GM21447 (cell line): ENCODE data around the gene ELN.
A peak's percentile ranks its signal among the peaks of the same experiment; 100 is the strongest.
"Not testable (repeated sequence)": the region's sequence is repeated elsewhere in the genome, so short reads cannot be mapped to it uniquely, and the experiment has no call there.

Experiments used
- ATAC-seq: cut with Tn5 transposase; IDR thresholded peaks from one replicate; pipeline ENCODE4 v1.9.1; 2021; ENCODE audit not compliant: unreplicated experiment

The ELN gene

DNA sequence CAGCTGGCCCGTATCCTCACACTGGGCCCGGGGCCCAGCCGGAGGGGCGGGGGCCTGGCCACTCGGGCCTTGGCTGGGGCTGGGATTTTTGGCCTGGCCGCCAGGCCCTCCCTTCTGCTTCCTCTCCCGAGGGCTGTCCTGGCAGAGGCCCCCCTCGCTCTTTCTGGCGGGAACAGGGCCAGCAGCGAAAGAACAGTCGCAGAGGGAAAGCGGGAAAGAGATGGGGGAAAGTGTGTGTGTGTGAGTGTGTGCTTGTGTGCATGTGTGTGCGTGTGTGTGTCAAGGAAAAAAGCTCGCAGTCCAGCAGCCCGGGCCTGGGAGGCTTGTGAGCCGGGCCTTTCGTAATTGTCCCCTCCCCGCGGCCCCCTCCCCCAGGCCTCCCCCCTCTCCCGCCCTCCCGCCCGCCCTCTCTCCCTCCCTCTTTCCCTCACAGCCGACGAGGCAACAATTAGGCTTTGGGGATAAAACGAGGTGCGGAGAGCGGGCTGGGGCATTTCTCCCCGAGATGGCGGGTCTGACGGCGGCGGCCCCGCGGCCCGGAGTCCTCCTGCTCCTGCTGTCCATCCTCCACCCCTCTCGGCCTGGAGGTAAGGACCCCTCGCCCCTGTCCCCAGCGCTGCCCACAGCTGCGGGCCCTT lies at the start of gene ELN:
TSS of gene ELN (plus strand) at position 491 of the 638 bp plus-strand sequence. CDS start at position 506, 15 bp downstream.
- no peak for ATAC-seq

DNA sequence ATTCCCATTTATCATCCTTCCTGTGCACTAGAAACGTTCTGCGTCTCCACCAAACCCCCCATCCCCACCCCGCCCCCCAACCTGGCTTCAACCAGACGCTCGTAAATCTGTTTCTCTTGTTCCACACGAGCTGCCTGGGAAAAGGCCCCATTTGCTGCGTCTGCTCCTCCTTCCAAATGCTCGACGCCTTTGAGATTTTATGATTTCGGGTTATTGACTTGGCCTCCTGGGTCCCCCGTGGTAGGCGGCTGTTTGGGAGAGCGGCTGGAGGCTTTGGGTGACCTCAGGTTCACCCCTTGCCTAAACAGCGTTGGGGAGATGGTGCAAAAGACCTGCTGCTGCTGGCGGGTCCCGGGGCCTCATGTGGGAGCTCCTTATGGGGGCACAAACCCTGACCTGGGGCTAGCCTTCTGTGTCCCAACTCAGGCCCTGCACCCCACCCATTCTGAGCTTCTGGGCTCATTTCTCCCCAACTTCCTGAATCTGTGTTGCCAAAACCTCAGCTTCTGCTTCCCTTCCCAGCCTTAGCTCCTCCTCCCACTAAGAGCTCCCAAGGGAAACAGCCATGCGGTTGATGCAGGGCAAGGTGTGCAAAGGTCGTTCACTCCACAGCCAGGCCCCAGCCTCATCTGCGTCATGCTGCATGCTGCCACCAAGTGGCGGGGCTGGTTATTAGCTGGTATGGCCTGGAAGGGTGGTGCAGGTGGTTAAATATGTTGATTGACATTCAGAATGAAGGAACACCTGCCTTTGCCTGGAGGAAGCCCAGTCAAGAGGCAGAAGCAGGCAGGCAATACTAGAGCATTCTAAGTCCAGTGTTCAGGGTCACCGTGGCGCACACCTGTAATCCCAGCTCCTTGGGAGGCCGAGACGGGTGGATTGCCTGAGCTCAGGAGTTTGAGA lies 49.1 kb upstream of the ELN start:
- peak; percentile 67 for ATAC-seq

DNA sequence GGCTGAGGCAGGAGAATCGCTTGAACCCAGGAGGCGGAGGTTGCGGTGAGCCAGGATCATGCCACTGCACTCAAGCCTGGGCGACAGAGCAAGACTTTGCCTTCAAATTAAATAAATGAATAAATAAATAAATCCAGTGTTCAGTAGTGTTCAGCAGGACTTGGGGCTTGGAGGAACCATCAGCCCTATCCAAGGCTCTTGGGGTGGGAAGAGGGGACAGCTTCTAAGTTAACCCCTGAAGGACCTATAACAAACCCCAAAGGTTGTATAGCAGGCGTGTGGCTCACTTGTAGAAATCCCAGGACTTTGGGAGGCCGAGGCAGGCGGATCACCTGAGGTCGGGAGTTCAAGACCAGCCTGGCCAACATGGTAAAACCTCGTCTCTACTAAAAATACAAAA lies 48.3 kb upstream of the ELN start:
- not testable (repeated sequence) for ATAC-seq

DNA sequence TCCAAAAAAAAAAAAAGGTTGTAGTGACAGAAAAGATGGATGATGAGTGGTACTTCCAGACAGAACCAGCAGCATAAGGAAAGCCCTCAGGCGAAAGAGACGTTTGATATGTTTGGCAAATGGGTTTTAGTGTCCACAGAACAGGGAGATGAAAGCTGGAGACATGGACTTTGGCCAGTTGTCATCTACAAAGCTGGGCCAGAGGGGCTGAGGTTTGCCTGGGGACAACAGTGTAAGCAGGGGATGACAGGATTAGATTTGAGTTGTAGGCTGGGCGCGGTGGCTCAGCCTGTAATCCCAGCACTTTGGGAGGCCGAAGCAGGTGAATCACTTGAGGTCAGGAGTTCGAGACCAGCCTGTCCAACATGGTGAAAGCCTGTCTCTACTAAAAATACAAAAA lies 47.8 kb upstream of the ELN start:
- no peak for ATAC-seq

DNA sequence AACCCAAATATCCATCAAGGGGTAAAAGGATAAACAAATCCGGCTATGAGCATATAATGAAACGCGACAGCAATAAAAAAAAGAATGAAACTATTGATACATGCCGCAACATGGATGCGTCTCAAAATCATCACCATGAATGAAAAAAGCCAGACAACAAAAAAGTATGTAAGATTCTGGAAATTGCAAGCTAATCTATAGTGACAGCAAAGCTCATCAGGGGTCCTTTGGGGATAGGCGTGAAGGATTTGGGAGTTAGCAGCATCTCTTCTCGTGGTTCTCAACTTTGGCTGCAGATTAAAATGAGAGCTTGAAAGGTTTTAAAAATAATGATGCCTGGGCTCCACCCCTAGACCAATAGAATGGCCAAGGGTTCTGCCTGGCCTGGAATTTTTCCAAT lies 46.0 kb upstream of the ELN start:
- ATAC-seq = no peak

DNA sequence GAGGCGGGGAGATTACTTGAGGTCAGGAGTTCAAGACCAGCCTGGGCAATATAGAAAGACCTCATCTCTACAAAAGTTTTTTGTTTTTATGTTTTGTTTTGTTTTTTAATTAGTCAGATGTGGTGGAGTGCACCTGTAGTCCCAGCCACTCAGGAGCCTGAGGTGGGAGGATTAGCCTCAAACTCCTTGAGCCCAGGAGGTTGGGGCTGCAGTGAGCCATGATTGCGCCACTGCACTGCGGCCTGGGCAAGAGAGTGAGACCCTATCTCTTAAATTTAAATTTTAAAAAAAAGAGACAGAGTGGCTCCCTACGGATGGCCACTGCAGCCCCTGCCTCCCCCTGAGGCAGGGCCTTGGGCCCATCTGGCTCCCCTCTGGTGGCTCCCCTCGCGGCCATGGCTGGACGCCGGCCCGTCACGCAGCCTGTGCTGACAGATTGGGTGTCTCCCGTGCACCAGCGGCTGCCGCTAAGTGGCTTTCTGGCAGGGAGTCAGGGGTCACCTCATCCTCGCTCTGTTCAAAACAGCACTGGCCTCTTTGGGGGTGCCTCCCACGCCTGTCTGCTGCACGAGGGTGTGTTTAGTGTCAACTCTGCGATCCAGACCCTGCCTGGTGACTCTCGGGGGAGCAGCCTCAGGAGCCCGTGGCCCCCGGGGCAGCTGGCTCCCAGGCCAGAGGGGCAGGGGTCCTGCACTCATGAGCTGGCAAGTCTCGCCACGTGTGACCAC lies 44.4 kb upstream of the ELN start:
- ATAC-seq = no peak

DNA sequence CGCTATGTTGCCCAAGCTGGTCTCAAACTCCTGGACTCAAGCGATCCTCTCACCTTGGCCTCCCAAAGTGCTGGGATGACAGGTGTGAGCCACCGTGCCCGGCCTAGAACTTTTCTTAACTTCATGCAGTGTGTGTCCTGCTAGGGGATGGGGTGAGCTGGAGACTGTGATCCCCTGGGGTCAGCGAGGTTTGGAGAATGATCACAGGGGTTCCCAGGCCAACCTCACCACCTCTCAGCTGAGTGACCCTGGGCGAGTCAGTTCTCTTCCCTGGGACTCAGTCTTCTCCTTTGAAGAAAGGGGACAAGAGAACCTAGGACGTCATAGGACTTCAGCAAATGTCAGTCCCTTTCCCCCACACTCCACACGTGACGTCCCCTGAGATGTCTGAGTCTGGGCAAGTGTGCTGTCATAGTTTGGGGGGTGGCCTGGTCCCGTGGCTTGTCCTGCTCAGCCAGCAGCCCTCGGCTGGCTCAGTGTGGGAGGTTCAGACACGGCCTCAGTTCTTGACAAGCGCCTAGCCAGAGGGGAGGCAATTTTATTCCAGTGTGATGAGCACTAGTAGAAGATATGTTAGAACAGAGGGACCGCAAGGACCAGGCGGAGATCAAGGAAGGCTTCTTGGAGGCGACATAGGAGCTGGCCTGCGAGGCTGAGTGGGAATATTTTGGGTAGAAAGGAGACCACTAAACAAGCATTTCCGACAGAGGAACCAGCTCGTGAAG lies 43.3 kb upstream of the ELN start:
- no peak for ATAC-seq

DNA sequence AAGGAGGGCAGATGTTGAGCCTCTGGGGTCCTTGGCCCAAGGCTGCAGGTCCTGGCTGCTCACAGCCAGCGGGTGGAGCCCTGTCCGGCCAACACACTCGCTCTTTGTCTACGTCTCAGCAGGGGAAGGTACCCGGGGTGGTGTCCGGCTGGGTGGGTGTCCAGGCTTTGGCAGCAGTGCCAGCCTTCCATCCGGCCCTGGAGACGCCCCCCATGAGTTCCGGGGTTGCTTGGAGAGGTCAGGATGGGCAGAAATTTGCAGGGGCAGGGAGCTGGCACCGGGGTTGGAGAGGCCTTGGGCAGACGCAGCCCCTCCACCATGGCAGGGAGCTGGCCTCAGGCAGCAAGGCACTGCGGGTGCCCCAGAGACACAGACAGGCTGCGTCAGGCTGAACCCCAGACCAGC lies 42.2 kb upstream of the ELN start:
- no peak for ATAC-seq

DNA sequence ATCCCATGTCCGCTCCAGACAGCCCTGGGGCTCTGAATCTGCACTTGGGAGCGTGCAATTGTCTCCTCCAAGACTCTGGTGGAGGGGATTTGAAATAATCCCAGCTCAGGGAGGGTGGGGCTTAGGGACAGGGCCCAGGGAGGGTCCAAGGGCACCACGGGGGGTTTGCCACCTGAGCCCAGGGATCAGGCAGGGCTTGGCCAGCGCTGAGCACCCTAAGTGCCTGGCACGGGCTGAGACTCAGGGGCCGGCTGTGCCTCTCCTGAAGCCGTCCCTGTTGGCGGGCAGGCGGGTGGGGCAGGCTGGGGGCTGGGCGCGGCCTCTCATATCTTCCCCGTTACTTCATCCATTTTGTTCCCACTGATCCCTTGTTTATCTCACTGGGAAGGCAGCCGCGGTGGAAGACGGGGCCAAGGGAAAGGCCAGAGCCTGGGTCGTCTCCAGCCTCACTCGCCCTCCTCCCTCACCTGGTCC lies 41.8 kb upstream of the ELN start:
- no peak for ATAC-seq

DNA sequence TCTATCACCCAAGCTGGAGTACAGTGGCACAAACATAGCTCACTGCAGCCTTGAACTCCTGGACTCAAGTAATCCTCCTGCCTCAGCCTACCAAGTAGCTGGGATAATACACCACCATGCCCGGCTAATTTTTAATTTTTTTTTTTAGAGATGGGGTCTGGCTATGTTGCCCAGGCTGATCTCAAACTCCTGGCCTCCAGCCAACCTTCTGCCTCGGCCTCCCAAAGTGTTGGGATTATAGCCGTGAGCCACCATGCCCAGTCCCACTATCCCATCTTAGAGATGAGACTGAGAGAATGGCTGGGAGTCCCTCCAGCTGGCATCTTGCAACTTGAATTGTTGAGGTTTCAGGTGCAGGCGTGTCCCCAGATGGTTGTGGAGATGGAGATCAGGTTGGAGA lies 40.7 kb upstream of the ELN start:
- ATAC-seq = no peak

DNA sequence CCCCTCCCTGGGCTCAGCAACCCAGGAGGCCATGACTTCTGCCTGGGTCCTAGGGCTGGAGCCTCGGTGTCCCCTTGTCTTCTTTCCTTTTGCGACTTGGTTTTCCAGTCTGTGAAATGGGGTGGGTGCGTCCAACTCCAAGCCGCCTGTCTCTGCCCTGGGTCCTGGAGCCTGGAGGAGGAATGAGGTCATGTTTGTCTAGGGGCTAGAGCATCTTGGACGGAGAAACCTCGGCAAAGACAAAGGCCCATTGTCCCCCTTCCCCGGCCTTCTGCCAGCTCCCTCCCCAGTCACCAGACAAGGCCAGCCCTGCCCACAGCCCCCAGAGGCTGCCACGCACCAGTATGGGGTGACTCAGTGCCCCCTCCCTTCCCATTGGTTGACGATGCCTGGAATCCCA lies 39.8 kb upstream of the ELN start:
- no peak for ATAC-seq

DNA sequence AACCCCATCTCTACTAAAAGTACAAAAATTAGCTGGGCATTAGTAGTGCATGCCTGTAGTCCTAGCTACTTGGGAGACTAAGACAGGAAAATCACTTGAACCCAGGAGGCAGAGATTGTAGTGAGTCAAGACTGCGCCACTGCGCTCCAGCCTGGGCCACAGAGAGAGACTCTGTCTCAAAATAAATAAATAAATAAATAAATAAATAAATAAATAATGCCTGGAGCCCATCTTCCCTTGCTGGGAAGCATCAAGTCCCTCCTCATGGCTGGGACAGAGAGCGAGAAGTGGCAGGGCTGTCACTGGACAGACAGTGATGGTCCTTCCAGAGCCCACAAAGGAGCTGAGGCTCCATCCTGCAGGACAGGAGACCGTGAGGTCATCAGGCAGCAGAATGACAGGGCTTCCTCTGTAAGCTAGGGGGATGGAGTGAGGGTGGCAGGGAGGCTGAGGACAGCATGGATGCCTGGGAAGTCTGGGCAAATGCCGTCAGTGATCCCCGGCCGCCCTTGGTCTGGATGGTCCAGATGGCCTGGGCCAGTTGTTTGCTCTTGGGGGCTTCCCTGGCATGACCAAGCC lies 36.4 kb upstream of the ELN start:
- no peak for ATAC-seq

DNA sequence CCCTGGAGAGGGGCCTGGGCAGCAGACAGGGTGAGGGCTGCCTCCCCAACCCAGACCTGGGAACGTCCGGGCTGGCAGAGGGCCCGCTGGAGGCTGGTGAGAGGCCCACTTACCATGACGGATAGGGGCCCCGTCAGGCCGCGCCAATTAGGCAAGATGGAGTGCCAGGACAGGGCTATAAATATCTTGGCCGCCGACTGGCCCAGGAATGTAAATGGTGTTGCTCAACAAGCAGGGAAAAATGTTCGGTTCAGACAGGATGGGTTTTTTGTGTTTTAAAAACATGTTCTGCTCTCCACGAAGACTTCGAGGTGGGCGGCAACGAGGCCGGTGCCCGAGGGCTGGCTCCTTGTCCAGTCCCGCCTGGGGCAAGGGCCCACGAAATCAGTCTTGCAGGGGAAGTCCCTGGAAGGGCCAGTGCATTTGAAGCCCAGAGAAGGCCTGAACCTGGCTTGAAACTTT lies 35.8 kb upstream of the ELN start:
- ATAC-seq = no peak

DNA sequence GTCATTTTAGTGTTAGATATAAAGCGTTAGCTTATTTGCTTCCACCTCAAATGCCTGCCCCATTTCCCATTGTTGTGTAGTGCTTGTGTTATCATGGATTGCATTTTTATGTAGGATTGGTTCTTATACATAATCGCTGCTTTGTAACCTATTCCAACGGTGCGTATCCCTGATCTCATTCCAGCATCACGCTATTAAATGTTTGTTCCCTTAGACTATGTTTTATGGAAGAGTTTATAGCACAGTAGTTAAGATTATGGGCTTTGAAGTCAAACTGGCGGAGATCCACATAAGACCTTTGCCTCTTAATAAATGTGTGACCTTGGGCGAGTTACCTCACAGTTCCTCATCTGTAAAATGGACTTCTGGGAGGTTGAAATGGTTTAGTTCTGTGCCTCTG lies 34.0 kb upstream of the ELN start:
- ATAC-seq = no peak

DNA sequence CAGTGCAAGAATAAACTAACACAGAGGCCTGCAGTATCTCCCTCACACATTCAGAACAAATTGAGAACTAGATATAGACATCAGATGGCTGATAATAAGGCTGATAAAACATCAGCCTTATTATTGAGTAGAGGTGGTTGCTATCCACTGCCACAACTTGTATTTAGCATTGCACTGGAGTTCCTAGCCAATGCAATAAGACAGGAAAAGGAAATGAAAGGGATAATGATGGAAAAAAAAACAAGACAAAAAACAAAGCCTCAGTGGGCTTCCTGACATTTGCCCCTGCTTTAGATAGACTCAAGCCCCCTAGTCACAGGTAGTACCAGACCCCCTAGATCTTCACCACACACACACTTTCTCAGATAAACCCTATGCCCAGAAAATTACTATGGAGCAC lies 33.2 kb upstream of the ELN start:
- ATAC-seq = no peak

DNA sequence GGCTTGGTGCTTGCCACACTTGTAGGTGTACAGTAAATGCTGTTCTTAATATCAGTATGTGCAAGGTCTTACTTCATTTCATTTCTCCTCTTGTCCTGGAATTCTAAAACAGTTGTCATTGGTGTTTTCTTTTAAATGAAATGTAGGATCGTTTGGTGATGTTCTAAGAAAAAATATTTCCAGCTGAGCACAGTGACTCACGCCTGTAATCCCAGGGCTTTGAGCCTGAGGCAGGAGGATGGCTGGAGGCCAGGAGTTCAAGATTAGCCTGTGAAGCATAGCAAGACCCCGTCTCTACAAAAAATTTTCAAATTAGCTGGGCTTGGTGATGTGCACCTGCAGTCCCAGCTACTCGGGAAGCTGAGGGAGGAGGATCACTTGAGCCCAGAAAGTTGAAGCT lies 32.6 kb upstream of the ELN start:
- ATAC-seq = no peak

DNA sequence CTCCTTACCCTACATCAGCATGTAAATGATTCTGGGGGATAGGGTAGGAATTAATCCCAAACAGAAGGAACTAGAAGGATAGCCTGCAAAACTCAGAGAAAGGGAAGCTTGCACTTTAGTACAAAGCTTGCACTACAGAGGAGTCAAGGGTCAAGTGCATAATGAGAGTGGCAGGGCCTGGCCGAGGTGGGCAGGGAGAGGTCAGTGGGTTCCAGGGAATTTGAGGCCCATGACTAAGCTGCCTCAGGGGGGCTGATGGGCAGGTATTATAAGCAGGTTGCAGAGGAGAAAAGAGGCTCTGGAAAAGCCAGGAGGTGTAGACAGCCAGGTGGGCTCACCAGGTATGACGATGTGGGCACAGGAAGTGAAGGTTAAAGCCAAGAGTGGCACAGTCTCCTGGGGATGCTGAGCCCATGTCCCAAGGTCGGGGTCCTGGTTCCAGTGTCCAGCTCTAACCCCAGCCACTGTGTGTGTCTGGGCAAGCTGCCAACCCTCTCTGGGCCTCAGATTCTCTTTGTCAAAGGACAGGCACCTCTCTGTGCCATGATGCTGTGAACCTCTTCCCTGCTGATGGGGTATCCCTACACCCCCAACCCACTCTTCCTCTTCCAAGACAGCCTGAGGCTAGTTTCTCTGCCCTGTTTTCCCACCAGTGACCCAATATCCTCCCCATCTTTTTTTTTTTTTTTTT lies 32.0 kb upstream of the ELN start:
- ATAC-seq = no peak

DNA sequence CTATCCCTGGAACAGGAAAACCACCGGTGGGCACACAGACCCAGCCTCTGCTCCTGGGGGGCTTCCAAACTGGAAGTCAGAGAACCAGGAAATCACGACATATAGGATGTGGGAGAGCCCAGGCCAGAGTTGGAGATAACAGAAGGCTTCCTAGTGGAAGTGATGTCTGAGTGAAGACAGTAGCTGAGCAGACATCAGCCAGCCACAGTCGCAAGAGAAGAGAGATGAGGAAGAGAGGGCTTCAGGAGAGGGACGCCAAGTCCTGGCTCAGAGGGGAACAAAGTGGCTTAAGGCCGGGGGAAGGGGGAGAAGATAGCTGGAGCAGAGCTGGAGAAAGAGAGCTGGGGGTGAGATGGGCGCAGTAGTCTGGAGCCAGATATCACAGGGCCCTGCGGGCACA lies 30.9 kb upstream of the ELN start:
- no peak for ATAC-seq

DNA sequence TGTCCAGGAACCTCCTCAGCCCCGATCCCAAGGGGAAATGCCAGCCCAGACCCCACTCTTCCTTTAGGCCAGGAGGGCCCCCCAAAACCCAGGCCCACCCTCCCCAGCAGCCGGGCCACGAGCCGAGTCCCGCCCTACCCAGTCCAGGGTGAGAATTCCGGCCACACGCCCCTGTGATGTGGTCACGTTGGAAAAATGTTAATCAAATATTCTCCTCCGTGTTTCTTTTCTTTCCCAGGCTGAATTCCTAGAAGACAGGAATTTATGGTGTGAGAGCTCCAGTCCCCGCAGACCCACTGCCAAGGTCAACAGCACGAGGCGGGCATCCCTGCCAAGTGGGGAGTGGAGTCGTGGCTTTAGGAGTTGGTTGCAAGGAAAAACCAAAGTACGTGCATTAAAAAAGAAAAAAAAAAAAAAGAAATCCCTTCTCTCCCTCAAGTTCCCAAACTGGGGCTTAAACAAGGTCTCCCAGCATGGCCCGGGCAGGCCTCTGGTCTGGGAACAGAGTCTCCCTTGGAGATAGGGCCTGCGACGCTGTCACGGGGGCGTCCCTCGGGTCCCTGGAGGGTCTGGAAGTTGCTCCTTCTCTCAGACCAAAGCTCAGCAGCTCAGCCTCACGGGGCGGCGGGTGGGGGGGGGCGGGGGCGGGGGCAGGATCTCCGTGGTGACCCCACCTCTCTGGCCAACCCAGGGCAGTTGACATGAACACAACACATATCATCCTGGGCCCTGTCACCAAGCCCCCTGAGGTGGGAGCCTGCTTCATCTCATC lies 28.1 kb upstream of the ELN start:
- no peak for ATAC-seq
